Measurements from ENCODE around the gene PURA.

Gene PURA

DNA sequence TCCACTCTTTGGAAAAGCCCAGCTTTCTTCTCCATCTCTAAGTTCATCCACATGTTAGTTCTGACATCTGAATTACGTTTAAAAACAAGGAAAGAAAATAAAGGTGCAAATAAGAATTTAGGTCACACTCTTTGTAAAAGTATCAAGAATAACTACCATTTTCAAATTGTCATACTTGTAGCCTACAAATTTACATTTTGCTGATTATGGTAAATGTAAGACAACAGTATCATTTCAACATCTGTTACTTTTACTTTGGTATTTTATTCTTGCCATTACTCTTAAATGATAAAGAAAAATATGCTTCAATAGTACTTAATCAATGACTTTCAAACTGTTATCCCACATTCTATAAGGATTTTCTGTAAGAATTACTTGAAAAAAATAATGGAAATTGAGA, 9.8 kb upstream of the PURA start:
- H4K20me1 ChIP-seq (ENCODE audit: low read depth, low read length) = no peaks in the 10 kb centered on the region
- H3K9me2 ChIP-seq (replicated peaks; ENCODE audit: insufficient read depth, low read length) = no peaks in the 10 kb centered on the region
- H3F3A ChIP-seq (ENCODE audit: insufficient read depth) = peaks cover 7% of the 10 kb centered on the region
- no peak overlapping the region for H3K4me2 ChIP-seq (ENCODE audit: low read depth, low read length, poor library complexity, severe bottlenecking)
- H3K9me3 ChIP-seq (ENCODE audit: insufficient read depth, low read length) = no peaks in the 10 kb centered on the region
- no peaks in the 10 kb centered on the region for H3K36me3 ChIP-seq (ENCODE audit: low read length)
- H3K4me3 ChIP-seq (ENCODE audit: insufficient read depth, low read length, poor library complexity, severe bottlenecking) = no peak overlapping the region
- no peaks in the 10 kb centered on the region for H3K27me3 ChIP-seq (ENCODE audit: low read length)
- H2AFZ ChIP-seq (ENCODE audit: low read depth, low read length, severe bottlenecking) = no peak overlapping the region
- TF ChIP-seq EZH2phosphoT487 (conservative IDR thresholded peaks at IDR 0.05; ENCODE audit: low read length) = no peak
- TF ChIP-seq, protein P1, sequence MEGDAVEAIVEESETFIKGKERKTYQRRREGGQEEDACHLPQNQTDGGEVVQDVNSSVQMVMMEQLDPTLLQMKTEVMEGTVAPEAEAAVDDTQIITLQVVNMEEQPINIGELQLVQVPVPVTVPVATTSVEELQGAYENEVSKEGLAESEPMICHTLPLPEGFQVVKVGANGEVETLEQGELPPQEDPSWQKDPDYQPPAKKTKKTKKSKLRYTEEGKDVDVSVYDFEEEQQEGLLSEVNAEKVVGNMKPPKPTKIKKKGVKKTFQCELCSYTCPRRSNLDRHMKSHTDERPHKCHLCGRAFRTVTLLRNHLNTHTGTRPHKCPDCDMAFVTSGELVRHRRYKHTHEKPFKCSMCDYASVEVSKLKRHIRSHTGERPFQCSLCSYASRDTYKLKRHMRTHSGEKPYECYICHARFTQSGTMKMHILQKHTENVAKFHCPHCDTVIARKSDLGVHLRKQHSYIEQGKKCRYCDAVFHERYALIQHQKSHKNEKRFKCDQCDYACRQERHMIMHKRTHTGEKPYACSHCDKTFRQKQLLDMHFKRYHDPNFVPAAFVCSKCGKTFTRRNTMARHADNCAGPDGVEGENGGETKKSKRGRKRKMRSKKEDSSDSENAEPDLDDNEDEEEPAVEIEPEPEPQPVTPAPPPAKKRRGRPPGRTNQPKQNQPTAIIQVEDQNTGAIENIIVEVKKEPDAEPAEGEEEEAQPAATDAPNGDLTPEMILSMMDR (IDR thresholded peaks at IDR 0.05; ENCODE audit: insufficient read depth, low read length, poor library complexity, severe bottlenecking) = no peak
- H3K27ac ChIP-seq (ENCODE audit: low read depth, low read length) = no peak overlapping the region
- H3K79me2 ChIP-seq (ENCODE audit: insufficient read depth, low read length) = peaks cover 10% of the 10 kb centered on the region
- no peak overlapping the region for H3K9ac ChIP-seq (ENCODE audit: low read length)

DNA sequence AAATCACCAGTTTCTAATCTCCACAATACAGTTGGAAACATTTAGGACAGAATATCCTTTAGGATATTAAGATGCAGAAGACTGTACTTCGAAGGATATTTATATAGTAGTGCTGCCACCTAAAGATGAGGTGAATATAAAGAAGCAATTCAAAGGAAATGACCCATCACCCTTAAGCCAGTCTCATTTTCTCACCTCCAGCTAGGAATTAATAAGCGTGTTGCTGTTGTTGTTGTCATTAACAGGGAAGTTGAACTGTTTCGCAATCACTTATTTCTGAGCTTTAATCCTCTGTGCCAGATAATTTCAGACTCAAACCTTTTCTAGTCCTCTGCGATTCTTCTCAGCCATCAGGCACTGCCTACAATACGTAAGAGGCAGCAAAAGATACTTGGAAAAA, 7.8 kb upstream of the PURA start:
- no peak overlapping the region for H3K9ac ChIP-seq (ENCODE audit: low read length)
- H3K79me2 ChIP-seq (ENCODE audit: insufficient read depth, low read length) = peaks cover 24% of the 10 kb centered on the region
- H3K36me3 ChIP-seq (ENCODE audit: low read length) = no peaks in the 10 kb centered on the region
- H3K27ac ChIP-seq (ENCODE audit: low read depth, low read length) = no peak overlapping the region
- no peaks in the 10 kb centered on the region for H3K9me3 ChIP-seq (ENCODE audit: insufficient read depth, low read length)
- H3F3A ChIP-seq (ENCODE audit: insufficient read depth) = peaks cover 16% of the 10 kb centered on the region
- H4K20me1 ChIP-seq (ENCODE audit: low read depth, low read length) = peaks cover 10% of the 10 kb centered on the region; the same call in 1 of the 2 replicates
- H3K4me2 ChIP-seq (ENCODE audit: low read depth, low read length, poor library complexity, severe bottlenecking) = no peak overlapping the region
- no peak overlapping the region for H2AFZ ChIP-seq (ENCODE audit: low read depth, low read length, severe bottlenecking)
- H3K9me2 ChIP-seq (replicated peaks; ENCODE audit: insufficient read depth, low read length) = no peaks in the 10 kb centered on the region
- TF ChIP-seq, protein P1 (IDR thresholded peaks at IDR 0.05; ENCODE audit: insufficient read depth, low read length, poor library complexity, severe bottlenecking) = no peak
- TF ChIP-seq EZH2phosphoT487 (conservative IDR thresholded peaks at IDR 0.05; ENCODE audit: low read length) = no peak
- no peak overlapping the region for H3K4me3 ChIP-seq (ENCODE audit: insufficient read depth, low read length, poor library complexity, severe bottlenecking)
- no peaks in the 10 kb centered on the region for H3K27me3 ChIP-seq (ENCODE audit: low read length)

DNA sequence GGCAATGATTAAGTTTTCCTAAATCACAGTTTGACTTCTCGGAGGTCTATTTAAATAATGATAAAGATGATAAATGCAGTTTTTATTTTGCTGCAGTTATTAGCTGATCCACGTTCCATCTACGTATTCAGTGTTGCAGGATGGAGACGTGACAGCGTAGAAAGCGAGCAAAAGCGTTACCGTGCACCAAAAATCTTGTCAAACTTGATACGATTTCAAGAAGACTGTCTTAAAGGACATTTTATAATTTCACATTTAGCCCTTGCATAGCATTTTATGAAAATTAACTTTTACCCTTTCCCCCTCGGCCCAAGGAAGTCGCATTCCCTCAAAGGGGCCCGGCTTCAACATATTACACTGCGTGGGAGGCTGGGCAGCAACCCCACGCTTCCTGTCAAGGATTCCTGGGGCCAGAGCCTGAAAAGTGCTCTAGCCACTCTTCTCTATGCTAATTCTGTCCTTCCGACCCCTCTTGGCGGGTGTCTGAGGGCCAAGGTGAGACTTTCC, 7.1 kb upstream of the PURA start:
- Histone ChIP-seq H3K27me3 (ENCODE audit: low read length) (no peaks in the 10 kb centered on the region), H3K4me3 (ENCODE audit: insufficient read depth, low read length, poor library complexity, severe bottlenecking) (peak overlapping the region; percentile 97), H3F3A (ENCODE audit: insufficient read depth) (peaks cover 21% of the 10 kb centered on the region), H3K9ac (ENCODE audit: low read length) (peak overlapping the region; percentile 84), H3K36me3 (ENCODE audit: low read length) (no peaks in the 10 kb centered on the region), H3K79me2 (ENCODE audit: insufficient read depth, low read length) (peaks cover 30% of the 10 kb centered on the region), H3K27ac (ENCODE audit: low read depth, low read length) (peak overlapping the region; percentile 66), H3K9me3 (ENCODE audit: insufficient read depth, low read length) (no peaks in the 10 kb centered on the region), H2AFZ (ENCODE audit: low read depth, low read length, severe bottlenecking) (peak overlapping the region; percentile 87), H3K9me2 (replicated peaks; ENCODE audit: insufficient read depth, low read length) (no peaks in the 10 kb centered on the region), H4K20me1 (ENCODE audit: low read depth, low read length) (peaks cover 10% of the 10 kb centered on the region), H3K4me2 (ENCODE audit: low read depth, low read length, poor library complexity, severe bottlenecking) (peak overlapping the region; percentile 97)
- TF ChIP-seq, protein P1 (IDR thresholded peaks at IDR 0.05; ENCODE audit: insufficient read depth, low read length, poor library complexity, severe bottlenecking) = no peak
- no peak for TF ChIP-seq EZH2phosphoT487 (conservative IDR thresholded peaks at IDR 0.05; ENCODE audit: low read length)

All from SU-DHL-6 (cell line).